ENCODE data around the gene ZNF746.
"Not testable (repeated sequence)": the region's sequence is repeated elsewhere in the genome, so short reads cannot be mapped to it uniquely, and the experiment has no call there.

- not testable (repeated sequence) for TF ChIP-seq CTCF (conservative IDR thresholded peaks at IDR 0.05); ZFX (IDR thresholded peaks at IDR 0.05)
These were observed 51.6 kb downstream of the ZNF746 start for GRCh38 chr7:149446026-149446425.
